ENCODE data around the gene ATRNL1.

ATRNL1 gene

DNA sequence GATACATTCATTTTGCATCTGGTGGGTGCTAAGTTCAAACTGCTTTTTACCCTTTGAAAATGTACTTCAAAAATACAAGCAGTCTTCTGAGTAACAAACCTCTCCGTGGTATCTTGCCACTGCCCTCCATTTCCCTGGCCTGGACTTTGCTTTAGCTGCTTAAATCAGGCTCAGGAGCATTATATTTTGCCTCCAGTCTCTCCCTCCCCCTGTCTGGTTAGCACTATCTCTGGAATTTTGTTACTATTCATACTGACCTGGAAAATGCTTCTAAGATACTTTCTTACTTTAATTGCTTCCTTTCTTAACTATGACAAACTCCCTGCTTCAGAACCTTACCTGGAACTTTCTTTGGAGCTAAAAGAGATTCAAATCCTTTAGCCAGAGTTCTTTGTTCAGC is 810.0 kb downstream of the ATRNL1 start:
- Histone ChIP-seq H3K27ac (ENCODE audit: low read depth, low read length) (no peak overlapping the region), H3K4me1 (ENCODE audit: control insufficient read depth, low read length) (no peaks in the 10 kb centered on the region), H3K4me3 (ENCODE audit: low read length) (no peak overlapping the region), H4K20me1 (ENCODE audit: control insufficient read depth, insufficient read depth, low read depth, low read length) (no peaks in the 10 kb centered on the region), H3K9me3 (ENCODE audit: control insufficient read depth, insufficient read depth, low read length) (no peaks in the 10 kb centered on the region), H3K9me2 (replicated peaks; ENCODE audit: control insufficient read depth, low read length) (no peaks in the 10 kb centered on the region), H3F3A (ENCODE audit: control insufficient read depth, insufficient read depth) (no peaks in the 10 kb centered on the region), H3K4me2 (ENCODE audit: low read length) (no peak overlapping the region), H3K79me2 (ENCODE audit: control insufficient read depth, low read length) (no peaks in the 10 kb centered on the region), H3K36me3 (ENCODE audit: control insufficient read depth, low read length) (no peaks in the 10 kb centered on the region), H3K27me3 (ENCODE audit: control insufficient read depth, low read length) (no peaks in the 10 kb centered on the region)
- TF ChIP-seq CTCF (IDR thresholded peaks at IDR 0.05; ENCODE audit: low read depth, low read length, poor library complexity, severe bottlenecking): no peak
- no peak for TF ChIP-seq EZH2phosphoT487 (IDR thresholded peaks at IDR 0.05; ENCODE audit: borderline replicate concordance, low read length)

DNA sequence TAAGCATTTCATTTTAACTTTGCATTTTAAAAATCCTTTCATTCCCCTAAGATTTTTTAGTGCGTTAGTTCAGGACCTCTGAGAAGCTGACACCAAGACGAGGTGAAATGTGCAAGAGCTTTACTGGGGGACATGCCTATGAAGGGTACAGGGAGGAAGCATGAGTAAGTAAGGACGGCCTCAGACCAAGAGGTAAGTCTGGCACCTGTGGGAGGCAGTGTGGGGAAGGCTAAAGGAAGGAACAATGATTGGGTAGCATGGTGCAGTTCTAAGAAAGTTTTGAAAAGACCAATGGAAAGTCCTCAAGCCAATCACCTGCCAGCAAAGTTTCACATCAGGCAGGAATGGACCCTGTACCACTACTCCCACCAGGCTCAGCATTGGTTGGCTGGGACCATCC is 810.7 kb downstream of the ATRNL1 start:
- H3K4me1 ChIP-seq (ENCODE audit: control insufficient read depth, low read length): no peaks in the 10 kb centered on the region

DNA sequence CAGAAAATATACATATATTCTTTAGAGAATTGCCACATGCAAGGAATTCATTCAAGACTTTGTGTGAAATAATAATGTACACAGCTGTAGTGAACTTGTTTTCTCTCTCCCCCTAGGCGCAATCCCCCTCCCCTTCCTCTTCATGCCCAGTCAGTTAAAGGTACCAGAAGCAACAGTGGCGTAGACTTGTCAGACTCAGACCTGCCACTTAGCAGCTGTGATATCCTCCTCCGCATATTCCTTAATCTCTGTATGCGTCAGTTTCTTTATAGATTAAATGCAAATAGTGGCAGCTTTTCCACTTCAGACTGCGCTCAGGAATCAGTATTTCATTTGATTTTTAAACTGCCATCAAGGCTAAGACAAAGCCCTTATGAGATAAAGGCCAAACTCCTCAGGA is 815.9 kb downstream of the ATRNL1 start:
- H3K79me2 ChIP-seq (ENCODE audit: control insufficient read depth, low read length): no peaks in the 10 kb centered on the region
- H3K4me3 ChIP-seq (ENCODE audit: low read length): no peak overlapping the region
- H3K9me2 ChIP-seq (replicated peaks; ENCODE audit: control insufficient read depth, low read length): no peaks in the 10 kb centered on the region
- H3K27ac ChIP-seq (ENCODE audit: low read depth, low read length): no peak overlapping the region
- no peaks in the 10 kb centered on the region for H3K27me3 ChIP-seq (ENCODE audit: control insufficient read depth, low read length)
- no peaks in the 10 kb centered on the region for H4K20me1 ChIP-seq (ENCODE audit: control insufficient read depth, insufficient read depth, low read depth, low read length)
- H3K4me1 ChIP-seq (ENCODE audit: control insufficient read depth, low read length): no peaks in the 10 kb centered on the region
- H3K9me3 ChIP-seq (ENCODE audit: control insufficient read depth, insufficient read depth, low read length): no peaks in the 10 kb centered on the region
- H3K4me2 ChIP-seq (ENCODE audit: low read length): no peak overlapping the region
- TF ChIP-seq EZH2phosphoT487 (IDR thresholded peaks at IDR 0.05; ENCODE audit: borderline replicate concordance, low read length): no peak
- no peak for TF ChIP-seq CTCF (IDR thresholded peaks at IDR 0.05; ENCODE audit: low read depth, low read length, poor library complexity, severe bottlenecking)
- no peaks in the 10 kb centered on the region for H3K36me3 ChIP-seq (ENCODE audit: control insufficient read depth, low read length)
- H3F3A ChIP-seq (ENCODE audit: control insufficient read depth, insufficient read depth): no peaks in the 10 kb centered on the region

More for the DNA sequence above, 810.7 kb downstream of the ATRNL1 start:
- H3K27me3 ChIP-seq (ENCODE audit: control insufficient read depth, low read length): no peaks in the 10 kb centered on the region
- no peaks in the 10 kb centered on the region for H3K36me3 ChIP-seq (ENCODE audit: control insufficient read depth, low read length)
- H3K4me2 ChIP-seq (ENCODE audit: low read length): no peak overlapping the region
- H3K9me2 ChIP-seq (replicated peaks; ENCODE audit: control insufficient read depth, low read length): no peaks in the 10 kb centered on the region
- no peaks in the 10 kb centered on the region for H3F3A ChIP-seq (ENCODE audit: control insufficient read depth, insufficient read depth)
- no peaks in the 10 kb centered on the region for H4K20me1 ChIP-seq (ENCODE audit: control insufficient read depth, insufficient read depth, low read depth, low read length)
- H3K9me3 ChIP-seq (ENCODE audit: control insufficient read depth, insufficient read depth, low read length): no peaks in the 10 kb centered on the region
- no peak overlapping the region for H3K27ac ChIP-seq (ENCODE audit: low read depth, low read length)
- no peak for TF ChIP-seq CTCF (IDR thresholded peaks at IDR 0.05; ENCODE audit: low read depth, low read length, poor library complexity, severe bottlenecking)
- TF ChIP-seq EZH2phosphoT487 (IDR thresholded peaks at IDR 0.05; ENCODE audit: borderline replicate concordance, low read length): no peak
- H3K4me3 ChIP-seq (ENCODE audit: low read length): no peak overlapping the region
- no peaks in the 10 kb centered on the region for H3K79me2 ChIP-seq (ENCODE audit: control insufficient read depth, low read length)

All from DOHH2 (cell line).